T-helper 2 cell (primary cell): ENCODE results near the gene SARM1.
A peak's percentile ranks its signal among the peaks of the same experiment; 100 is the strongest.

ENCODE experiments used
- DNase-seq, 5 experiments: peaks; one replicate each; pipeline versions ENCODE4 v3.0.0 to v3.0.0-alpha.2; 2012 to 2022

SARM1 gene

DNA sequence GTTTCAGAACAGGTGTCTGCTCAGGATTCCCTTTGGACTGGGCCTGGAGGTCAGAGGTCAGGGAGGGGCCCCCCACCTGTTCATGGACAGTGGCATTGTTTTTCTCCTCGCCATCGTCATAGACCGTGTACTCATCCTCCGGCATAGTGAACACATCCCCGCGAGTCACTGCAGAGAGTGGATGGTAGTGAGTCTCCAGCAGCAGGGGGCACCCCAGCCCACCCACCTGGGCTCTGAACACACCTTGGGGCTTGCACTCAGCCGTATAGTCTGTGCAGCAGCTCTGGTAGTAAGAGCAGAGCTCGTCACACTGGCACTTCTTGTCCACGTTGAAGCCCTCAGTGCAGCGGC lies 1.8 kb upstream of the SARM1 start:
- DNase-seq, result no peak

DNA sequence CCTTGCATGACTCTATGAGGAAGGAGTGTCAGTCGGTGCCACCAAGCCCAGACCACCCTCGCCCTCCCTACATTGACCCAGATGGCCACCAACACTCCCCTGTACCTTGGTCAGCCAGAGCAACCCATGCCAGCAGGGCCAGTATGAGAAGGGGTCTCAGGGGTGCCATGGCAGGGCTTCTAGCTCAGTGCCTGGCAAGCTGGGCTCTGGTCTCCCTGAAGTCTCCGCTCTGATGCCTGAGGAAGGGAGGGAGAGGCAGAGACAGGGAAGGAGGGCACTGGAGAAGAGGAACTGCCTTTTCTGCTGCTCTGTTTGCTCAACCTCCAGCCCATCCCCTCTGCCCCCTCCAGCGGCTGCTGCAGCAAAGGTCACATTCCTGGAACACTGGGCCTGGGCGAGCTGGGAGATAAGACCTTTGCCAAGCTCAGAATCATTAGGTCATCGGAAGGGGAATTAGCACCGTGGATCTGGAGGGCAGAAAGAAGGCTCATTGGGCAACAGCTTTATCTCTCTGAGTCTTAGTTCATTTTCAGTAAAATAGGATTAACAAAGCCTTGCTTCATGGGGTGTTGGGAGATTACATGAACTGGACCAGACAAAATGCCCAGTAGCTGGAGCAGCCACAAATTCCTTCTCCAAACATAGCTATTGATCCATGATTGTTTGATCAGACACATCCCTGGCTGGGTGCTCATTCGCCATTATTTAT lies 1.3 kb upstream of the SARM1 start, which contains the start of gene VTN:
Gene VTN (minus strand): TSS at position 273 of the 709 bp plus-strand sequence. CDS start 104 bp downstream, at position 169.
- DNase-seq, result no peak

DNA sequence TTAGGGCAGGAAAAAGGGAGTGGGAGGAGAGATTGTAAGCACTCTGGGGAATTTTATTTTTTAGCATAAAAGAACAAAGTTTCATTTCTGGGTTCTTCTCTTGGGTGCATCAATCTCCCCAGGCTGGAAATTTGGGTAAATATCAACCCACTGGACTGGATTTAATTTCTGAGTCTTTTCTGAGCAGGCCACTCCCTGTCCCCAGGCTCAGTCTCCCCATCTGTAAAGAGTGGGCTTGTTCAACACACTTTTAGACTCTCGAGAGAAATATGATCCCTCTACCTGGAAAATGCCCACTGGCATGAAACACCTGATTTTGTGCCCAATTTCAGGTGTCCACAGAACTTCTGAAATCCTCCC lies 770 bp upstream of the SARM1 start:
- DNase-seq, result no peak

DNA sequence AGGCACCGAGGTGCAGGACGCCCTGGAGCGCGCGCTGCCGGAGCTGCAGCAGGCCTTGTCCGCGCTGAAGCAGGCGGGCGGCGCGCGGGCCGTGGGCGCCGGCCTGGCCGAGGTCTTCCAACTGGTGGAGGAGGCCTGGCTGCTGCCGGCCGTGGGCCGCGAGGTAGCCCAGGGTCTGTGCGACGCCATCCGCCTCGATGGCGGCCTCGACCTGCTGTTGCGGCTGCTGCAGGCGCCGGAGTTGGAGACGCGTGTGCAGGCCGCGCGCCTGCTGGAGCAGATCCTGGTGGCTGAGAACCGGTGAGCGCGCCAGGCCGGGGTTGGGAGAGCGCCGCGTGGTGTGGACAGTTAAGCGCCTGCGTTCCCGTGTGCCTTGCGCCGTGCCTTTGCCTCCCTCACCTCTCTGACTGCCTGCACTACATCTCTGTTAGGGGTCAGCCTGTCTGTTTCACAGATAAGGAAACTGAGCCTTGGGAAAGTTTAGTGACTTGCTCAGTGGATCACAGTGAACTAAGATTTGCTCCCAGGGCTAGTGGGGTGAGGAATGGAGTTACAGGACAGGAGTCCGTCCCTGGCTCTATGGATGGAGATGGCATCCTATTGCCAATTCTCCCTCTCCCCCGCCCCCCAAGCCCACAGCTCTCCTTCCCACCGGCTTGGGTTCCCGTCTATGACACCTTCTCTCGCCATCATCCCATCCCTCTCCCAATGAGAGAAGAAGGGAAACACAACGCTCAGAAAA lies 880 bp downstream of the SARM1 start:
- peak in 1 of 5 experiments; percentile 55 for DNase-seq

DNA sequence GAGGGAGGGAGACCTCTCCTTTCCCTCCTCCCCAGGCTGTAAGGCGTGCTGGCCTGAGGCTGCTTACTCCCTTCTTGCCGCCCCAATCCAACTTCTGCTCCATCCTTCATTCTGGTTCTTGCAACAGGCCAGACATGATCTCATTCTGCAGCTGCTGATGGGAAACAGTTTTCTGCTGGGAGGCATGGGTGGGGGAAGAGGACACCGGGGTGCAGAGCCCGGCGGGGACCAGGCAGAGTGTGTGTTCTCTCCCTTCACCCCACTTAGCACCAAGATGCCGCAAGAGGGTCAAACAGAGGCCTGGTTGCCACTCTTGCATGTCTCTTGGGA lies 1.4 kb downstream of the SARM1 start:
- DNase-seq, result no peak

DNA sequence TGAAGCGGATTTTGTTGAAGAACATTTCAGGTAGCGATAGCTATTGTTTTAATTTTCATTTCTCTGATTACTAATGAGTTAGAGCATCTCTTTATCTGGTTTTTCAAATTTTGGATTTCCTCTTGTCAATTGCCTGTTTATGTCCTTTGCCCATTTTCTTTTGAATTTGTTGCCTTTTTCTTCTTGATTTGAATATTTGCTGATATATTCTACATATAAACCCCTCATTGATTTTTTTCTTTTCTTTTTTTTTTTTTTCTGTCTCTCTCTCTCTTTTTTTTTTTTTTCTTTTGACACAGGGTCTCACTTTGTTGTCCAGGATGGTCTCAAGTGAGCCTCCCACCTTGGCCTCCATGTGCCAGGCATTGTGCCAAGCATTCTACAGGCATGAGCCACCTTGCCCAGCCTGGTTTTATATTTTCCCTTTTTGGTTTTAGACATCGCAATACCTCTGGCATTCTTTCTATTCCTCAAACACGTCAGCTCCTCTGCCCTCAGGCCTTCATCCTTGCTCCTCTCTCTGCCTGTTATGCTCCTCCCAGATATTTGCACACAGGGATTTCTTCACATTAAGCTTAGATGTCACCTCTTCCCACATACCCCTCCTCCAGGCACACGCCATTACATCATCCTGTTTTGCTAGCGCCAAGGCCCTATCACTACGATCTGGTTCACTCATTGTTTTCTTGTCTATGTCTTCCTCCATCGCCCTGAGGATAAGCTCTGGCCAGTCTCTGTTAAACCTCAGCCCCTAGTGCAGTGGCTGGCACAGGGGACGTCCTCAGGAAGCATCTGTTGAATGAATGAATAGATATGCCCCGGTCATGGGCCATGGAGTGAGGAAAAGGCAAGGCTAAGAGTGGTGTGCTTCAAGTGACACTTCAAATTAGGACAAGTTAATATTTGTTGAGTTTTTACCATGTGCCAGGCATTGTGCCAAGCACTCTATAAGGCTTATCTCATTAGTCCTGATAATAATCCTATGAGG lies 8.6 kb downstream of the SARM1 start:
- DNase-seq, result no peak

DNA sequence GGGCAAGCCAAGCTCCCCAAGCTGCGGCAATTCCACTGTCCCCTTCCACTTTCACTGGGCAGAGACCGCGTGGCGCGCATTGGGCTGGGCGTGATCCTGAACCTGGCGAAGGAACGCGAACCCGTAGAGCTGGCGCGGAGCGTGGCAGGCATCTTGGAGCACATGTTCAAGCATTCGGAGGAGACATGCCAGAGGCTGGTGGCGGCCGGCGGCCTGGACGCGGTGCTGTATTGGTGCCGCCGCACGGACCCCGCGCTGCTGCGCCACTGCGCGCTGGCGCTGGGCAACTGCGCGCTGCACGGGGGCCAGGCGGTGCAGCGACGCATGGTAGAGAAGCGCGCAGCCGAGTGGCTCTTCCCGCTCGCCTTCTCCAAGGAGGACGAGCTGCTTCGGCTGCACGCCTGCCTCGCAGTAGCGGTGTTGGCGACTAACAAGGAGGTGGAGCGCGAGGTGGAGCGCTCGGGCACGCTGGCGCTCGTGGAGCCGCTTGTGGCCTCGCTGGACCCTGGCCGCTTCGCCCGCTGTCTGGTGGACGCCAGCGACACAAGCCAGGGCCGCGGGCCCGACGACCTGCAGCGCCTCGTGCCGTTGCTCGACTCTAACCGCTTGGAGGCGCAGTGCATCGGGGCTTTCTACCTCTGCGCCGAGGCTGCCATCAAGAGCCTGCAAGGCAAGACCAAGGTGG lies 9.8 kb downstream of the SARM1 start:
- peak in 1 of 5 experiments; percentile 50 for DNase-seq

DNA sequence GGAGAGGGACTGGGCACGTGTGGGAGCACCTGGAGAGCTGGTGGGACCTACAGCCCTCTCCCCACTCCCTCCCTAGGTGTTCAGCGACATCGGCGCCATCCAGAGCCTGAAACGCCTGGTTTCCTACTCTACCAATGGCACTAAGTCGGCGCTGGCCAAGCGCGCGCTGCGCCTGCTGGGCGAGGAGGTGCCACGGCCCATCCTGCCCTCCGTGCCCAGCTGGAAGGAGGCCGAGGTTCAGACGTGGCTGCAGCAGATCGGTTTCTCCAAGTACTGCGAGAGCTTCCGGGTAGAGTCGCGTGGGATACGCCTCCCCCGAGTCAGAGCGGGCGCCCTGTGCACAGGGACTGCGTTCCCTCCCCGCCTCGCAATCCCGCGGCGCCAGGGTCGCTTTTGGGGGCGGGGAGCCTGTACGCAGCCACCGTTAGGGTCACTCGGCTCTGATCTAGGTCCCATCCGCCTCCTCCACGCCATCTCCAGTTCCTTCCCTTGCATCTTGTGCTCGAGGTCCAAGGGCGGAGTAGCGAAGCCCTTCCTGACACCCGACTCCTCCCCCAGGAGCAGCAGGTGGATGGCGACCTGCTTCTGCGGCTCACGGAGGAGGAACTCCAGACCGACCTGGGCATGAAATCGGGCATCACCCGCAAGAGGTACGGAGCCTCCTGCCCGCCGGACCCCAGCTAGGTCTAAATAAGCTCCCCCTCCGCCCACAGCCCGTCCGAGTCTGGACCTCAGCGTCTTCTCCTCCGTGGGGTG lies 13.0 kb downstream of the SARM1 start:
- DNase-seq, result peak; percentile 32 to 88 (median 39)

DNA sequence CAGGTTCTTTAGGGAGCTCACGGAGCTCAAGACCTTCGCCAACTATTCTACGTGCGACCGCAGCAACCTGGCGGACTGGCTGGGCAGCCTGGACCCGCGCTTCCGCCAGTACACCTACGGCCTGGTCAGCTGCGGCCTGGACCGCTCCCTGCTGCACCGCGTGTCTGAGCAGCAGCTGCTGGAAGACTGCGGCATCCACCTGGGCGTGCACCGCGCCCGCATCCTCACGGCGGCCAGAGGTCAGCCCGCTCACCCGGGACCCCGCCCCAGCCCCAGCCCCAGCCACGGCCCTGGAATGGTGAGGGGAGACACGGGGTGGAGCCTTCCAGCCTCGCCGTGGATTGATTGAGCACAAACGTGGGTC lies 13.5 kb downstream of the SARM1 start:
- peak in 1 of 5 experiments; percentile 16 for DNase-seq

DNA sequence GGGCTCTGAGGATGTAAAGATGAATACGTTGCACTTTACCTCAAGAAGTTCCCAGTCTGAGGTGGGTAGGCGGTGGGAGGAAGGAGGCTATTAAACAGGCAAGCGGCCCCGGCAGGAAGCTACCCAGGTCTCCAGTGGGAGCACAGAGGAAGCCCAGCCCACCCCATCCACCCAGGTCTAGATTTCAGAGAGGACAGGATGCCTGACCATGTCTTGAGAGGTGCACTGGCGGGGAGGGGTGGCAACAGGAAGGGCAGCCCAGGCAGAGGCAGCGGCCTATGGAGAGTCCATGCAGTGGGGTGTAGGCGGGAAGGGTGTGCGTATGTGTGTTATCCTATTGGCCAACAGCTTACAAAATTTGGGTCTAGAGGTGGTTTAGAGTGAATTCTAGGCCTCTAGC lies 13.9 kb downstream of the SARM1 start:
- DNase-seq, result peak in 1 of 5 experiments; percentile 45

DNA sequence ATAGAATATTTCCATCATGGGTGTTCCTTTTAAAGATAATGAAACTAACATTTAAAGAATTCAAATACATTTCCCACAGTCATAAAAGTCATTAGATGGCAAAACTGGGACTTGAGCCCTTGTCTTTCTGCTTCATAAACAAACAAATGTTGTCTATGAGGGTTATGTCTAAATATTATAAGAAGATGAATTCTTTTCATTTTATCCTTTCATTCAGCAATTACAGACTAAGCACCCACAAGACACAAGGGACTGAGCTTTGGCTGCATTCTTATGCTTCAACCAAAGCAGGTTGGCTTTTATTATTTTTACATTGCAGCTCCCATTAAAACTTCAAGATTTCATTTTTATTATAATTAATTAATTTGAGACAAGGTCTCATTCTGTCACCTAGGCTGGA lies 14.9 kb downstream of the SARM1 start:
- no peak for DNase-seq

DNA sequence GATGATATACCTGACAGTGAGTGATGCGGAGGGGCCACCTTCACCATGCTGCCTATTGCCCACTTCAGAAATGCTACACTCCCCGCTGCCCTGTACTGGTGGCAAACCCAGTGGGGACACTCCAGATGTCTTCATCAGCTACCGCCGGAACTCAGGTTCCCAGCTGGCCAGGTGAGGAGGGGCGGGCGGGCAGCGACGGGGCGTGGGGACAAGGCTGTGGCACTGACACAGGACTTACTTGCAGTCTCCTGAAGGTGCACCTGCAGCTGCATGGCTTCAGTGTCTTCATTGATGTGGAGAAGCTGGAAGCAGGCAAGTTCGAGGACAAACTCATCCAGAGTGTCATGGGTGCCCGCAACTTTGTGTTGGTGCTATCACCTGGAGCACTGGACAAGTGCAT lies 16.6 kb downstream of the SARM1 start:
- DNase-seq, result no peak

DNA sequence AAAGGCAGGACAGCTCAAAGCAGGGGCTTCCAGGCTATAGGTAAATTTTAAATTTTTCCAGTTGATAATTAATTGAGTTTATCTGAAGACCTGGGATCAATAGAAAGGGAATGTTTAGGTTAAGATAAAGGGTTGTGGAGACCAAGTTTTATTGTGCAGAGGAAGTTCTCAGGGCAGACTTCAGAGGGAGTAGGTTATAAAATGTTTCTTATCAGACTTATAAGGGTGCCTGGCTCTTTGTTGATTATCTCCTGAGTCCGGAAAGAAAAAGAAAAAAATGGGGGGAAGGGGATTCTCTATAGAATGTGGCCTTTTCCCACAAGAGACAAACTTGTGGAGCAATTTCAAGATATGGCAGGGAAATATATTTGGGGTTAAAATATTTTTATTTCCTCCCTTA lies 18.6 kb downstream of the SARM1 start:
- DNase-seq, result no peak

DNA sequence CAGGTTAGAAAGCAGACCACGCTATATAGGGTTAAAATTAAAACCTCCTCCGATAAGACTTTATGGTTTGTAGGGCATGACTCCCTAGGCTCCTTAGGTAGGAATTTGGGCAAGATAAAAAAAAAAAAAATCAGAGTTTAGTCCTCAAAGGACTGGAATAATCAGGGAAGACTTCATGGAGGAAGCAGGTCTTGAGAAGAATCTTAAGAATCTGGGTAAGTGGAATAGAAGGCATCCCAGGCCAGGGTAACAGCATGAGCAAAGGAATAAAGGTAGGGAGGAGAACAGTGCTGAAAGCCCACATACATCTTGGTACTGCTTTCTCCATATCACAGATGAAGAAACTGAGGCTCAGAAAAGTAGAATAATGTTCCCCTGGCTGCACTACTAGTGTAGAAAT lies 19.1 kb downstream of the SARM1 start:
- no peak for DNase-seq

DNA sequence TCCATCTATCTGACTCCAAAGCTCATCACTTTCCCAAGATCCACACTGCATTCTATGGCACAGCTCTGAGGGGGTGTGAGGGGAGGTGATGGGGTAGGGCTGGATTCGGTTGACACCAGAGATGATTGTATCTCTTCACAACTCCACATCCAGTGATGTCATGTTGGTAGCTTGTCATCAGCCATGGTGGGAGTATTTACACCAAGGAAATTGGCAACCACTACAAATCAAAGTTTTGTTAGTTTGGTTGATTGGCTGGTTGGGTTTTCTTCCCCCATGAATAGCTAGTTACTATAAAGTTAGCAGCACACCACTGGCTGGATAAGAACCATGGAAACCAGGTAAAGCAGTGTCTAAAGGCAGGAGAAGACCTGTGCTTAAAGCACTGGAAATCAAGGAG lies 19.5 kb downstream of the SARM1 start:
- DNase-seq, result no peak

DNA sequence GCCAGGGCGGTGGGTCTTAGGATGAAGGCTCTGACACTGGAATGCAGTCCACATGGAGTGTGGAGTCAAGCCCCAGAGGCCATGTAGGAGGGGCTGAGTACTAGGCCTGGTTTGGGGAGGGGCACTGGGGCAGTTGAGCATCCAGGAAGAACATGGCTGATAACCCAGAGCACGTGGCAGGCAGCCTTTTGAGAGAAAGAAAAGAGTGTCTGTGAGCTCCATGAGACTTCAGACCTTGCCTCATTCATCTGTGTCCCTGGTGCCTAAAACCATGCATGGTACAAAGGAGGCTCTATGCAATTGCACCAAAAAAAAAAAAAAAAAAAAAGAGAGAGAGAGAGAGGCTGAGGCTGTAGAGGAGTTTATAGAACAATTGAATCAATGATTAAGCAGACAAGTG lies 19.9 kb downstream of the SARM1 start:
- DNase-seq, result no peak

DNA sequence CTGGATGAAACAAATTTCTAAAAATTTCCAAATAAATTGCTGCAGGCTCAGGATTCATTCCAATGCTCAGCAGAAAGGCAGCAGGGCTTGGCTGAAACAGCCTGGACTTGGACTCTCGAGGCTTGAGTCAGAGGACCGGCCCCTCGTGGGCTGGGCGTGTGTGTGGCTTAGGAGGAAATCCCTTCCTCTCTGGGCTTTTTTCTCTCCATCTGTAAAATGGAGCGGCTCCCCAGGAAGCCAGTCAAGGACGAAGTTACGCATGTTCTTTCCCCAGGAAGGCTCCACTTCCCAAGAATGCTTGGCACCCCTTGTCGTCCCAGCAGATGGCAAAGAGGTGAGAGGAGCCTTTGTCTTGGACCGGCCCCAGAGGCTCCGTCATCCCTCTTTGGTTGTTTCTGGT lies 21.0 kb downstream of the SARM1 start:
- no peak for DNase-seq

DNA sequence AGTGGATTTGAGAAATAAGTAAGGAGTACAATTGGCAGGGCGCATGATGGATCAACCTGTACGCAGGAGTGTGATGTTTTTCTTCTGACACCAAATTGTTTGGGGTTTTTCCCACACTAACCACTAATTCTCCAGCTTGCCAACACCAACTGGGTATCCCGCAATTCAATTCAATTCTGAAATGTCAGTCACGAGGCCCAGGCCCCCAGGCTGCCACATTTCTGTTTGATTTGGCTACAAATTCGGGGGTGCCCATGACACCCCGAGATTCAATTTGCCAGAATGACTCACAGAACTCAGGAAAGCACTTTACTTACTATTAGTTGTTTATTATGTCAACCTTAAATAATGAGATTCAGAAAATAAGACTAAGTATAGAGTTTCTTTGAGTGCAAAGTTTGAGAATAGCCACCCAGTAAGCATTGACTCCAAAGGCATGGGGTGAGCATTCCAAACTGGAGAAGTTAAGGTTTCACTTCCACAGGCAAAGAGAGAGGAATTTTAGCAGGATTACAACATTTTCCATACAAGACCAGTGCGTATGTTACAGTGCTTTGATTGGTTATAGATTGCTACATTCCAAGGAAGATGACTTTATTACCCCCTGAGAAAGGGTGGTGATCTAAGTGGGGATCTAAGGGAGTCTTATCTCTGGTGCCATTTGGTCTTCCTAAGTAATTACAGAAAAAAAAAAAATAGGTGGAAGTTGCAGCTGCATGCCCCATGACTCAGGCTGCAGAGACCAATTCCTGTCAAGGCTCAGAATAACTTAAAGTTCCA lies 23.0 kb downstream of the SARM1 start:
- no peak for DNase-seq

DNA sequence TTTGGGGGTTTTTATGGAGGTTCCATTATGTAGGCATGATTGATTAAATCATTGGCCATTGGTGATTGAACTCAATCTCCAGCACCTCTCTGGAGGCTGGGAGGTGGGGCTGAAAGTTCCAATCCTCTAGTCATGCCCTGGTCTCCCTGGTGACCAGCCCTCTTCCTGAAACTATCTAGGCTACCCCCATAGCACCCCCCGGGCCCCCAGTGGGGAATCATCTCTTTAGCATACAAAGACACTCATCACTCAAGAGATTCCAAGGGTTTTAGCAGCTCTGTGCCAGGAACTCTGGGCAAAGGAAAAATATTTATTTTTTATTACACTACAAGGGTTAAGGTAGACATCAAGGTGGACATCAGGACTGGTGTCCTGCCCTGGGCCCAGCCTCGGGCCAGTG lies 23.9 kb downstream of the SARM1 start:
- no peak for DNase-seq

DNA sequence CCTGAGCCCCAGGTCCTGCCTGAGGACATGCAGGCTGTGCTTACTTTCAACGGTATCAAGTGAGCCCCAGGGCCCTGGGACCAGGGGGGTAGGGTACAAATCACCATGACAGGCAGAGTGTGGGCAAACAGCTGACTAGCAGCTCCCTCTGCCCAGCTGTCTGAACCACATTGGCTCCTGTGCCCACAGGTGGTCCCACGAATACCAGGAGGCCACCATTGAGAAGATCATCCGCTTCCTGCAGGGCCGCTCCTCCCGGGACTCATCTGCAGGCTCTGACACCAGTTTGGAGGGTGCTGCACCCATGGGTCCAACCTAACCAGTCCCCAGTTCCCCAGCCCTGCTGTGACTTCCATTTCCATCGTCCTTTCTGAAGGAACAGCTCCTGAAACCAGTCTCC lies 24.5 kb downstream of the SARM1 start:
- DNase-seq, result no peak

DNA sequence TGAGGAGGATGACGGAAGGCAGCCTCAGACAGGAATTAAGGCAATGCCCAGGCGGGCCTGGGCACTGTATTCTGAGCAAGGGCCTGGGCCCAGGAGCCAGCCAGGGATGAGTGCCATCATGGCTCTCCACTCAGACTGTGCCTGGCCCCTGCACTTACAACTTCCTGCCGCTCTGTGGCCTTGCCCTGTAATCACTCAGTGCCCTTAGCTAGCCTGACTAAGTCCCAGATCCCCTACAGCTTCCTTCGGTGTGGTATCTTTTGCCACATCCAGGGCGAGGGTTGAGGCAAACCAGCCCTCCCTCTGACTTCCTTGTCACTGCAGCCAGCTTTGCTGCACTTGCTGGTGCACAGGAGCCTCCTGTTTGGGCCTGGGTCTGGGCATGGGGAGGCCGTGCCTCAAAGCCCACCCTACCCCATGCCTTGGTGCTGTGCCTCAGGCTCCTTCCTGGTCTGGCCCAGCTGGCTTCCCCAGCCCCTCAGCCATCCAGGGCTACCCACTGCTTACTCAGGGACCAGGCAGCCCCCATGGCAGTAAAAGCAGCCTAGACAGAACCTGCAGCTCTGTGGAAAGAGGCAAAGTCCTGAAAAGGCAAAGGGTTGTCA lies 25.2 kb downstream of the SARM1 start:
- no peak for DNase-seq
